Stimulated activated naive B cell treated with anti-CD40 and anti-IgM and Interleukin-4, amounts not matched to agents 10 μg/mL and 1 μg/mL and 100 μg/mL, for 72 hours (primary cell): ENCODE data around the gene ALG1L2.
A peak's percentile ranks its signal among the peaks of the same experiment; 100 is the strongest.
"Not testable (repeated sequence)": the region's sequence is repeated elsewhere in the genome, so short reads cannot be mapped to it uniquely, and the experiment has no call there.

Experiments used
- ATAC-seq, 2 donors: fragments of 150-1000 bp; cut with Tn5 transposase; replicated peaks; 2 replicates each; pipeline ENCODE4 v1.10.0; 2021; ENCODE audit warnings: moderate library complexity in 1 of 2
- DNase-seq: peaks from one replicate; pipeline ENCODE4 v3.0.0; 2021
- H3K27ac Mint-ChIP-seq: one replicate; pipeline ENCODE4 v1.8.0; 2022; ENCODE audit warnings: mild to moderate bottlenecking, mixed read lengths
- H3K27me3 Mint-ChIP-seq, 2 donors: one replicate each; pipeline ENCODE4 v1.8.0; 2022; ENCODE audit warnings: mixed read lengths in 2 of 2
- H3K36me3 Mint-ChIP-seq, 2 donors: one replicate each; pipeline ENCODE4 v1.8.0; 2022; ENCODE audit warnings: mixed read lengths in 2 of 2, mild to moderate bottlenecking in 1 of 2
- H3K4me1 Mint-ChIP-seq, 2 donors: one replicate each; pipeline ENCODE4 v1.8.0; 2022; ENCODE audit warnings: mixed read lengths in 2 of 2, mild to moderate bottlenecking in 1 of 2
- H3K4me3 Mint-ChIP-seq, 2 donors: one replicate each; pipeline ENCODE4 v1.8.0; 2022; ENCODE audit warnings: mild to moderate bottlenecking in 2 of 2, mixed read lengths in 2 of 2, moderate library complexity in 1 of 2
- H3K9me3 Mint-ChIP-seq, 2 donors: one replicate each; pipeline ENCODE4 v1.8.0; 2022; ENCODE audit warnings: mixed read lengths in 2 of 2, mild to moderate bottlenecking in 1 of 2

Gene ALG1L2

GRCh38 chr3:130102545-130102944, 20.9 kb downstream of the ALG1L2 start:
- Mint-ChIP-seq H3K4me1 (peaks cover 13 to 22% of the 10 kb centered on the region in 2 donors), H3K36me3 (peaks cover 5 to 20% of the 10 kb centered on the region in 2 donors)
- ATAC-seq, H3K4me3 Mint-ChIP-seq, H3K27ac Mint-ChIP-seq, DNase-seq, H3K27me3 Mint-ChIP-seq, H3K9me3 Mint-ChIP-seq: not testable (repeated sequence)

DNA sequence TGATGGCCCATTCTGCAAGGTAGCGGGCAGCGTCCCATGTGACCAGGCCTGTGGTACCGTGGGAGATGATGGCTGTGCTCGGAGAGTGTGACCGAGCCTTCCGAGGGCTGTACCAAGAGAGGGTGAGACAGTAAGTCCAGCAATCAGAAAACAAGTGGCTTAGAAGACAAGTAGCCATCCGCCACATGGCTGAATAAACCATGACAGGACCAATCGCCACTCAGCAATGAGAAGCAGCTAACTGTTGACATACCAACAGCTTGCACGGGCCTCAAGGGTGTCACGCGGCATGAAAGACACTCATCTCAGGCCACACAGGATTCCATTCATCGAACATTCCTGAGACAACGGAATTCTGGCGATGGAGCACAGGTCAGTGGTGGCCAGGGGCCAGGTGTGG, 22.6 kb downstream of the ALG1L2 start:
- ATAC-seq, H3K27me3 Mint-ChIP-seq, H3K4me3 Mint-ChIP-seq, H3K27ac Mint-ChIP-seq, DNase-seq, H3K9me3 Mint-ChIP-seq: not testable (repeated sequence)
- Mint-ChIP-seq H3K4me1 (peaks cover 9 to 16% of the 10 kb centered on the region in 2 donors), H3K36me3 (peaks cover 8 to 25% of the 10 kb centered on the region in 2 donors)

DNA sequence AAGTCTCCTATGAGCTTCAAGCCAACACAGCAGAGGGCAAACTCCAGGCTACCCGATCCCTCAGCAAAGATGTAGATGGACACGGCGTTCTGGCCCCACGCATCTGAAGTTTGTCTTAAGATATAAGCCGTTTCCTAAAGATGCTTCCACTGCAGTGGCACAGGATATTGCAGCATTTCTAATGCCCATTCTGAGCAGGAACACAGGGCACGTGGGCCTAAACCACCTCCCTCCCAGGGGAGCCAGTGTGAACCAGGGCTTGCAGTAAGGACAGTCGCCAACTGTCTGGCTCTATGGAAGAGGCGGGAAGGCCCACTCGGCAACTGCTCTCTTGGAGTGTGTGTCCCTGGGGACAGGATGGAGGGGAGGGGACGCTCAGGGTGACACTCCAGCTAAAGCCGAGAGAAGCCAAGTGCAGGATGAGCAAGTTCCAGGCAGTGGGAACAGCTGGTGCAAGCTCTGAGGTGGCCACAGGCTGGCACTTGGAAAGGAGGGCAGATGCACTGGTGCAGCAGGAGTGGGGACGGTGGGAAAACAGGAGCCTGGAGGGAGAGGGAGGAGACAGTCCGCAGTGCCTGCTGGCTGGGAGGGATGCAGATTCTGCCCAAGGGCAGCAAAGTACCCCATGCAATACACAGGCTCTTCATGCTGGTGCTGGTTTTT, 25.8 kb downstream of the ALG1L2 start:
- not testable (repeated sequence) for H3K9me3 Mint-ChIP-seq, DNase-seq, H3K4me3 Mint-ChIP-seq, H3K27me3 Mint-ChIP-seq, ATAC-seq
- H3K27ac Mint-ChIP-seq = peak overlapping the region; percentile 22
- peaks cover 11 to 38% of the 10 kb centered on the region in 2 donors for H3K36me3 Mint-ChIP-seq
- H3K4me1 Mint-ChIP-seq = peaks cover 19 to 33% of the 10 kb centered on the region in 2 donors

- not testable (repeated sequence) for H3K4me3 Mint-ChIP-seq, ATAC-seq, H3K27me3 Mint-ChIP-seq, H3K27ac Mint-ChIP-seq, H3K9me3 Mint-ChIP-seq, DNase-seq
- Mint-ChIP-seq H3K4me1 (peaks cover 22 to 39% of the 10 kb centered on the region in 2 donors), H3K36me3 (peaks cover 10 to 37% of the 10 kb centered on the region in 2 donors)
Observed at GRCh38 chr3:130108836-130109585, 27.4 kb downstream of the ALG1L2 start.

GRCh38 chr3:130110386-130111169, 28.9 kb downstream of the ALG1L2 start:
- DNase-seq = peak; percentile 56
- Mint-ChIP-seq H3K27ac (peak overlapping the region; percentile 99), H3K36me3 (peaks cover 8 to 29% of the 10 kb centered on the region in 2 donors), H3K4me1 (peaks cover 26 to 39% of the 10 kb centered on the region in 2 donors), H3K4me3 (peak overlapping the region; percentile 94 to 97)
- not testable (repeated sequence) for H3K9me3 Mint-ChIP-seq, ATAC-seq, H3K27me3 Mint-ChIP-seq

- Mint-ChIP-seq H3K9me3 (no peaks in the 10 kb centered on the region), H3K27ac (peak overlapping the region; percentile 99), H3K4me1 (peaks cover 22 to 32% of the 10 kb centered on the region in 2 donors), H3K36me3 (peaks cover 8 to 22% of the 10 kb centered on the region in 2 donors), H3K4me3 (peak overlapping the region; percentile 94 to 97), H3K27me3 (no peaks in the 10 kb centered on the region)
- ATAC-seq (peak; percentile 100), DNase-seq (peak; percentile 98)
Observed at GRCh38 chr3:130111185-130111864, 29.7 kb downstream of the ALG1L2 start.

GRCh38 chr3:130111865-130112747, 30.5 kb downstream of the ALG1L2 start:
- Mint-ChIP-seq H3K36me3 (peaks cover 8 to 22% of the 10 kb centered on the region in 2 donors), H3K4me1 (peaks cover 22 to 32% of the 10 kb centered on the region in 2 donors), H3K4me3 (peak overlapping the region; percentile 94 to 97), H3K27ac (peak overlapping the region; percentile 99)
- H3K9me3 Mint-ChIP-seq, H3K27me3 Mint-ChIP-seq: not testable (repeated sequence)
- ATAC-seq (peak; percentile 26 to 38), DNase-seq (peak; percentile 100)

DNA sequence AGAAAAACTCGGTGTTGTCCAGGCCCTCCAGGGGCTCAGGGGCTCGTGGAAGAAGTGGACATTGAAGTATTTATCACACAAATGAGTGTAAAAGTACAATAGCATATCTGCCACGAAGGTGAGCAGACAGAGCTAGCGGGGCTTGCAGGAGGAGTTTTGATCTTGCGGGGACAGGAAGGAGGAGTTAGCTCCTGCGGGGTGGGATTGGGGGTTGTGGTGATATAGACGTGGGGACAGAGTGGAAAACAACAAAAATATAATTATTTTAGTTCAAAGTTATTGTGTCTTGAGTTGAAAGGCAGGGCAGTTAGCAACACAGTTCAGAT, 31.1 kb downstream of the ALG1L2 start:
- Mint-ChIP-seq H3K4me3 (peak overlapping the region; percentile 94 to 97), H3K36me3 (peaks cover 4 to 16% of the 10 kb centered on the region in 2 donors), H3K4me1 (peaks cover 17 to 26% of the 10 kb centered on the region in 2 donors), H3K27ac (peak overlapping the region; percentile 99)
- ATAC-seq, H3K9me3 Mint-ChIP-seq, DNase-seq, H3K27me3 Mint-ChIP-seq: not testable (repeated sequence)

DNA sequence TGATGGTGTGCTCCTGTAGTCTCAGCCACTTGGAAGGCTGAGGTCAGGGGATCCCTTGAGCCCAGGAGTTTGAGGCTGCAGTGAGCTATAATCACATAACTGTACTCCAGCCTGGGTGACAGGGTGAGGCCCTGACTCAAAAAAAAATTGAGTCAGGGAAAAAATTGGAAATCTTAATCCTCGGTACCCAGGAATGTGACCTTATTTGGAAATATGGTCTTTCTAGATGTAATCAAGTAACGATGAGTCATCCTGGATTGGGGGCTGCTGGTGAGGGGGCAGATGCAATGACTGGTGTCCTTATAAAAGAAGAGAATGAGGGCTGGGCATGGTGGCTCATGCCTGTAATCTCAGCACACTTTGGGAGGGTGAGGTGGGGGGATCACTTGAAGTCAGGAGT, 33.8 kb downstream of the ALG1L2 start:
- not testable (repeated sequence) for H3K4me3 Mint-ChIP-seq, ATAC-seq, DNase-seq, H3K27me3 Mint-ChIP-seq, H3K9me3 Mint-ChIP-seq
- Mint-ChIP-seq H3K36me3 (peaks cover 2 to 12% of the 10 kb centered on the region in 2 donors), H3K4me1 (peaks cover 12 to 14% of the 10 kb centered on the region in 2 donors), H3K27ac (peak overlapping the region; percentile 31)

GRCh38 chr3:130117933-130118332, 36.3 kb downstream of the ALG1L2 start:
- no peaks in the 10 kb centered on the region for H3K27me3 Mint-ChIP-seq
- H3K36me3 Mint-ChIP-seq = peaks cover 2 to 11% of the 10 kb centered on the region in 2 donors
- DNase-seq (no peak), ATAC-seq (no peak)
- H3K9me3 Mint-ChIP-seq = no peaks in the 10 kb centered on the region
- H3K27ac Mint-ChIP-seq = no peak overlapping the region
- H3K4me1 Mint-ChIP-seq = peaks cover 2 to 4% of the 10 kb centered on the region in 2 donors
- H3K4me3 Mint-ChIP-seq = no peak overlapping the region

GRCh38 chr3:130119824-130120223, 38.2 kb downstream of the ALG1L2 start:
- not testable (repeated sequence) for H3K9me3 Mint-ChIP-seq, ATAC-seq, DNase-seq, H3K27ac Mint-ChIP-seq, H3K4me1 Mint-ChIP-seq, H3K4me3 Mint-ChIP-seq, H3K27me3 Mint-ChIP-seq
- peaks cover 2 to 15% of the 10 kb centered on the region in 2 donors for H3K36me3 Mint-ChIP-seq

- not testable (repeated sequence) for H3K4me3 Mint-ChIP-seq, H3K4me1 Mint-ChIP-seq, ATAC-seq, H3K9me3 Mint-ChIP-seq, H3K27ac Mint-ChIP-seq, H3K27me3 Mint-ChIP-seq, DNase-seq
- peaks cover 2 to 15% of the 10 kb centered on the region in 2 donors for H3K36me3 Mint-ChIP-seq
Observed at GRCh38 chr3:130120291-130120690, 38.7 kb downstream of the ALG1L2 start.
